H7 (cell line): ENCODE data around the gene WIPF2. TPM values are rescaled to one million over a fixed set of nuclear protein-coding genes. Genes with fewer than 3 reads are reported as not detected.

Experiments used
- DNase-seq: peaks from one replicate; pipeline ENCODE4 v3.0.0; 2012
- H3K27me3 ChIP-seq: 2 replicates; pipeline ENCODE4 v1.6.0; 2011; ENCODE audit warnings: mild to moderate bottlenecking, low read length; ENCODE audit not compliant: control insufficient read depth, insufficient read depth
- H3K36me3 ChIP-seq: replicated peaks from 2 replicates; pipeline ENCODE4 v1.5.1; 2011; ENCODE audit warnings: low read length; ENCODE audit not compliant: control insufficient read depth, insufficient read depth
- H3K4me3 ChIP-seq: 2 replicates; pipeline ENCODE4 v1.5.1; 2011; ENCODE audit warnings: low read depth, mild to moderate bottlenecking, control low read depth, low read length, moderate library complexity; ENCODE audit not compliant: insufficient read depth
- total RNA-seq: library from RNA; depleted of rRNA; stranded (reverse); fragments of >200 nt; shearing (Covaris generic); gene quantifications from 2 replicates; pipeline ENCODE4 v1.2.3, GENCODE V29; 2014

The WIPF2 gene
- total RNA-seq, 1 experiment from 2014 or later: 3.7 TPM

DNA sequence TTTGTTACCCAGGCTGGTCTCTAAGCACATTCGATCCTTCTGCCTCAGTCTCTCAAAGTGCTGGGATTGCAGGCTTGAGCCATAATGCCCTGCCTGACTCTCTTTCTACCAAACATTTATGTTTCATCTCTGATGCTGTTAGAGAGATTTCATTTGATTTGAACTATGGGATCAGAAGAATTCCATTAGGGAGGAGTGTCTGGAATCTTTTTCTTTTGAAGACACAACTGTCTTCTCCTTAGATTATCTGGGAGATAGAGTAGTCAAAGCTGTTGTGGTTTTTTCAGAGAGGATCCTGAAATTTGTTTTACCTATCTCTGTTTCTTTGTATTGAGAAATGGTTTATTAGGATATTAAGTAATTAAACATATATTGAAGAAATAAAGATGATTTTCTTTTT, 29.4 kb downstream of the WIPF2 start:
- H3K36me3 ChIP-seq: no peaks in the 10 kb centered on the region
- H3K4me3 ChIP-seq: no peak overlapping the region
- no peak for DNase-seq
- H3K27me3 ChIP-seq: no peaks in the 10 kb centered on the region

DNA sequence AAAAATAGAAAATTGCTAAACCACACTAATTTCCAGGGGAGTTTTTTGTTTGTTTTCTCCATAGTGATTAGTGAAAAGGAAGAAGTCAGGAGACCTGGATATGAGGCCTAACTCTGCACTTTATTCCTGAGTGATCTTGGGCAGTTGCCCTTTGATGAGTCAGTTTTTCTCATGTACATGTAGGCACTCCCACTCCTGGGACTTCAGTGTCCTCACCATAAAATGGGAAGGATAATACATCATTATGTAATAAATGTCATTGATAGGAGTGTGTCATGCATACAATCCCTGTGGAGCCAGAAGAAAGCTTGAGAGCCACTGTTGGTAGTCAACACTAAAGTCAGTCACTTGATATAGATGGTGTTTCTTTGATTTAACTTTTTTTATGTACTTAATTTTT, 32.5 kb downstream of the WIPF2 start:
- H3K36me3 ChIP-seq: peaks cover under 1% of the 10 kb centered on the region
- DNase-seq: no peak

GRCh38 chr17:40253565-40253964, 34.5 kb downstream of the WIPF2 start:
- H3K4me3 ChIP-seq: no peak overlapping the region
- no peak for DNase-seq
- peaks cover 4% of the 10 kb centered on the region for H3K36me3 ChIP-seq

More for the DNA sequence above, 32.5 kb downstream of the WIPF2 start:
- H3K27me3 ChIP-seq: no peaks in the 10 kb centered on the region
- no peak overlapping the region for H3K4me3 ChIP-seq

GRCh38 chr17:40259505-40259904, 40.4 kb downstream of the WIPF2 start:
- no peak overlapping the region for H3K4me3 ChIP-seq
- no peaks in the 10 kb centered on the region for H3K27me3 ChIP-seq
- H3K36me3 ChIP-seq: peaks cover 4% of the 10 kb centered on the region

More at GRCh38 chr17:40253565-40253964, 34.5 kb downstream of the WIPF2 start:
- H3K27me3 ChIP-seq: no peaks in the 10 kb centered on the region

GRCh38 chr17:40260528-40260927, 41.4 kb downstream of the WIPF2 start:
- H3K4me3 ChIP-seq: no peak overlapping the region

More at GRCh38 chr17:40259505-40259904, 40.4 kb downstream of the WIPF2 start:
- no peak for DNase-seq

GRCh38 chr17:40264458-40265185, 45.5 kb downstream of the WIPF2 start:
- Histone ChIP-seq H3K27me3 (no peaks in the 10 kb centered on the region), H3K4me3 (no peak overlapping the region), H3K36me3 (peaks cover 3% of the 10 kb centered on the region)
- peak; percentile 48 for DNase-seq

More at GRCh38 chr17:40260528-40260927, 41.4 kb downstream of the WIPF2 start:
- DNase-seq: no peak
- Histone ChIP-seq H3K27me3 (no peaks in the 10 kb centered on the region), H3K36me3 (peaks cover 5% of the 10 kb centered on the region)

DNA sequence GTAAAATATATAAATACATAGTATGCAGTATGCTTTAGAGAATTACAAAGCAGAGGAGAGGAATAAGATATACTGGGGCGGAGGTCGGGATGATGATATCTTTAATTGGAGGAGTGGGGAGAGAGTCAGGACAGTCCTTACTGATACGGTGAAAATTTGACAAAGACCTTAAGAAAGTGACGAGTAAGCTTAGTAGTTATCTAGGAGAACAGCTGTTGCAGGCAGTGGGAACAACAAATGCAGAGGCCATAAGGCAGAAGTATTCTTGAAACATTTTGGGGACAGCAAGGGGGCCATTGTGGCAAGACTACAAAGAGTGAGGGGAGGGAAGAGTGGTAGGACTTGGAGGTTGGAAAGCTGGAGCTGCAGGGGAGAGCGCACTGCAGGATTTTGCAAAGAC, 46.2 kb downstream of the WIPF2 start:
- Histone ChIP-seq H3K36me3 (peaks cover 3% of the 10 kb centered on the region), H3K27me3 (no peaks in the 10 kb centered on the region), H3K4me3 (no peak overlapping the region)
- DNase-seq: no peak

- Histone ChIP-seq H3K36me3 (peaks cover 3% of the 10 kb centered on the region), H3K27me3 (no peaks in the 10 kb centered on the region), H3K4me3 (no peak overlapping the region)
- DNase-seq: no peak
These were observed 47.8 kb downstream of the WIPF2 start for GRCh38 chr17:40266882-40267281.

- Histone ChIP-seq H3K27me3 (no peaks in the 10 kb centered on the region), H3K4me3 (no peak overlapping the region), H3K36me3 (peaks cover 3% of the 10 kb centered on the region)
- DNase-seq: no peak
These were observed 49.1 kb downstream of the WIPF2 start for GRCh38 chr17:40268141-40268712.

GRCh38 chr17:40278414-40278813, 59.3 kb downstream of the WIPF2 start:
- no peaks in the 10 kb centered on the region for H3K27me3 ChIP-seq
- no peak overlapping the region for H3K4me3 ChIP-seq
- H3K36me3 ChIP-seq: peaks cover 17% of the 10 kb centered on the region
- DNase-seq: no peak

DNA sequence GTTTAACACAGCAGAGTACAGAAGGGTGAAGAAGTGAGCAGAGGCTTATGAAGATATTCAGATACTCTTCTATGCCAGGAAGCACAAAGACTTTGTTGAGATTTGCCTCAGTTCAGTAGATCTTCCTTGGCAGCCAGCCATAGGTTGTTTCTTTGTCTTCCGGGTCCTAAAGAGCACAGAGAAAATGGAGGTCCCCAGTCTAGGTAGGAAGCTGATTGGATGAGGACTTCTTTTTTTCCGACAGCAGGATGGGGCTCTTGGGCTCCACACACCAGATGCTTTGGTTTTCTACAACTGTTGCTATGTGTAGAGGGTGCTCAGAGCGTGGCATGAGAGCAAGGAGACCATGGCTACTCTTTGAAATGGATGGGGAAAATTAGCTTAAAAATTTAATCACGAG, 60.3 kb downstream of the WIPF2 start:
- Histone ChIP-seq H3K36me3 (peaks cover 17% of the 10 kb centered on the region), H3K4me3 (no peak overlapping the region), H3K27me3 (no peaks in the 10 kb centered on the region)
- no peak for DNase-seq

DNA sequence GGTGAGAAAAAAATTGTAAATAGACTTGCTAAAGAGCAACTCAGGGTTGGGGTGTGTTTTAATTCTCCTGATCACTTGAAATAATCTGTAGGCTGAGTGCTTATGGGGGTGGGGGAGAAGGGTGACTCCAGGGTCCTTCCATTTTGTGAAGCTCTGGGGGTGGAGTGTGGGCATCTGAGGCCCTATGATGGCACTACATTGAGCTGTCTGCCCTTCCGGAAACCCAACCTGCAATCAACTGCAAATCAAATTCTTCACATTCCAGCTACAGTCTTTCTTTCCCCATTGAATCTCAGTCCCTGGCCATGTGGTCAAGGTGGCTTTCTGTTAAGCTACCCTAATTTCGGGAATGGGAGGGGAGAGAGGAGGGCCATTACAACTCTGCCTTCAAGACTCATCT, 62.6 kb downstream of the WIPF2 start:
- DNase-seq: peak; percentile 70
- Histone ChIP-seq H3K27me3 (no peaks in the 10 kb centered on the region), H3K4me3 (no peak overlapping the region)

GRCh38 chr17:40283662-40284061, 64.6 kb downstream of the WIPF2 start:
- peaks cover 11% of the 10 kb centered on the region for H3K36me3 ChIP-seq
- H3K4me3 ChIP-seq: no peak overlapping the region
- H3K27me3 ChIP-seq: no peaks in the 10 kb centered on the region
- DNase-seq: no peak

More for the DNA sequence above, 62.6 kb downstream of the WIPF2 start:
- H3K36me3 ChIP-seq: peaks cover 17% of the 10 kb centered on the region

DNA sequence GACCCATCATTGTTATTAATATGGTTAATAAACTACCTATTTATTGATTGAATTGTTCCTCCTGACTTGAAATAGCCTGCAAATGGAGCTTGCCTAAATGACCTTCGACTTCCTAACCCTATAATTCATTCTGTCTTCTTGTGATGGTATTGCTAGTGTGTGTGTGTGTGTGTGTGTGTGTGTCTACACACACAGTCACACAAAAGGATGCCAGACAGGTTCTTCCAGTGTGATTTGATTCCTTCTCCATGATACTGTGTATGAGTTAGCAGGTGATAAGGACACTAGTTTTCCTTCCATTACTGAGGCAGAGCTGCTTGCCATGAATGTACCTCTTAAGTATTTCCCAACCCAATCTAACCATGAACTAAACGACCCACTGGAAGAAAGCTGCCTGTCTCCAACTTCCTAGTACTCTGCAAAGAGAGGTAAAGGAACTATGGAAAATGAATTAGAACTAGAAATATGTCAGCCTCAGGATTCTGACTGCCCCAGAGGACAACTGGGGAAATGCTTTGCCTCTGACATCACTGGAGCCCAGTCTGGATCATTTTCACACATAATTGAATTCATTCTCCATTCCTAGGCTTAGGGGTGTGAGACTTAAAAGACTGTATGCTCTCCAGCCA, 65.1 kb downstream of the WIPF2 start:
- H3K27me3 ChIP-seq: no peaks in the 10 kb centered on the region
- no peak overlapping the region for H3K4me3 ChIP-seq
- H3K36me3 ChIP-seq: peaks cover 7% of the 10 kb centered on the region
- DNase-seq: no peak

DNA sequence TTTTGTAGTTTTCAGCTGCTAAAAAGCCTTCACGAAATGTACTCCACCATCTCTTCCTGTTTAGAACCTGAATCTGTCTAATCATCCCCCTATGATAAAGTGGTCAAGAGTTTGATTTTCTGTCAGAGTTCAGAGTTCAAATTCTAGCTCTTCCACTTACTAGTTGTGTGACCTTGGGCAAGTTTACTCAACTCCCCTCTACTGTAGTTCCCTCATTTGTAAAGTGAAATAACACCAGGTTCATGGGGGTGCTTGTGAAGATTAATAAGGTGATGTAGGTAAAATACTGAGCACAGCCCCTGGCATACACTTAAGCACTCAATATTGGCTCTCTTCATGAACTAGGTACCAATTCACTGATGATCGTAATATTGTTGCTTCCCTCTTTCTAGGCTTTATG, 67.4 kb downstream of the WIPF2 start:
- H3K36me3 ChIP-seq: peaks cover 13% of the 10 kb centered on the region
- no peak for DNase-seq

More for the DNA sequence above, 67.4 kb downstream of the WIPF2 start:
- Histone ChIP-seq H3K4me3 (no peak overlapping the region), H3K27me3 (no peaks in the 10 kb centered on the region)
